IMR-90 (cell line): ENCODE data around the gene SH3RF2. TPM values are rescaled to one million over a fixed set of nuclear protein-coding genes. Genes with fewer than 3 reads are reported as not detected.

Experiments used
- ATAC-seq: fragments of 200-7000 bp; cut with Tn5 transposase; 2 replicates; pipeline ENCODE4 v1.9.1; 2020; ENCODE audit warnings: low read depth, mild to moderate bottlenecking, moderate library complexity
- BruUV-seq: library from RNA; stranded (reverse); fragments of 400-500 nt; replicated peaks from 2 replicates; lab custom pipeline; 2021; lab: Mats Ljungman, UMichigan
- CTCF ChIA-PET: fragments of 300-600 bp; formaldehyde crosslinking; extraction: SDS; loops from one replicate; lab custom pipeline; 2021; ENCODE audit warnings: antibody characterized with exemption; lab: Yijun Ruan, JAX
- POLR2A ChIA-PET: fragments of 300-600 bp; sonication (Branson Sonifier 250); formaldehyde crosslinking; loops from one replicate; lab custom pipeline; 2022; ENCODE audit warnings: antibody characterized with exemption; ENCODE audit not compliant: unreplicated experiment; lab: Charles Lee
- DNase-seq: peaks from one replicate; pipeline ENCODE4 v3.0.0; 2013
- H2AFZ ChIP-seq: replicated peaks from 2 replicates; pipeline ENCODE3; 2013; ENCODE audit warnings: low read length, mild to moderate bottlenecking; ENCODE audit not compliant: poor library complexity
- H2AK5ac ChIP-seq: 2 replicates; pipeline ENCODE4 v1.6.1; 2013; ENCODE audit warnings: low read depth, low read length, inconsistent platforms
- H2AK9ac ChIP-seq: replicated peaks from 2 replicates; pipeline ENCODE3; 2013; ENCODE audit warnings: mild to moderate bottlenecking, low read depth, low read length, moderate library complexity; ENCODE audit not compliant: poor library complexity
- H2BK120ac ChIP-seq: 2 replicates; pipeline ENCODE4 v1.6.1; 2013; ENCODE audit warnings: low read depth, low read length, inconsistent platforms
- H2BK15ac ChIP-seq: 3 replicates; pipeline ENCODE4 v1.6.1; 2013; ENCODE audit warnings: low read depth, low read length, inconsistent platforms
- H2BK20ac ChIP-seq: 2 replicates; pipeline ENCODE4 v1.6.1; 2013; ENCODE audit warnings: low read depth, mild to moderate bottlenecking, inconsistent platforms, low read length, moderate library complexity
- H2BK5ac ChIP-seq: 2 replicates; pipeline ENCODE4 v1.6.1; 2013; ENCODE audit warnings: mild to moderate bottlenecking, low read depth, low read length, inconsistent platforms; ENCODE audit not compliant: poor library complexity, severe bottlenecking
- H3K14ac ChIP-seq: replicated peaks from 2 replicates; pipeline ENCODE4 v1.6.1; 2013; ENCODE audit warnings: low read depth, low read length, inconsistent platforms
- H3K18ac ChIP-seq: 2 replicates; pipeline ENCODE4 v1.6.1; 2013; ENCODE audit warnings: low read depth, low read length, control low read depth
- H3K23ac ChIP-seq: 2 replicates; pipeline ENCODE4 v1.6.1; 2013; ENCODE audit warnings: low read depth, low read length, inconsistent platforms
- H3K27ac ChIP-seq: 2 replicates; pipeline ENCODE4 v1.5.1; 2013; ENCODE audit warnings: mild to moderate bottlenecking, control low read depth, low read length; ENCODE audit not compliant: insufficient read depth
- H3K27me3 ChIP-seq: 2 replicates; pipeline ENCODE4 v1.6.1; 2013; ENCODE audit warnings: low read length; ENCODE audit not compliant: control insufficient read depth, insufficient read depth
- H3K36me3 ChIP-seq: 2 replicates; pipeline ENCODE4 v1.6.1; 2013; ENCODE audit warnings: low read length, mixed read lengths; ENCODE audit not compliant: control insufficient read depth, insufficient read depth
- H3K4ac ChIP-seq: 2 replicates; pipeline ENCODE4 v1.6.1; 2013; ENCODE audit warnings: low read depth, low read length, inconsistent platforms
- H3K4me1 ChIP-seq: 2 replicates; pipeline ENCODE4 v1.6.1; 2013; ENCODE audit warnings: low read length, mixed read lengths; ENCODE audit not compliant: control insufficient read depth, insufficient read depth
- H3K4me2 ChIP-seq: 2 replicates; pipeline ENCODE4 v1.6.1; 2013; ENCODE audit warnings: low read depth, mild to moderate bottlenecking, control low read depth, low read length, moderate library complexity
- H3K4me3 ChIP-seq: 2 replicates; pipeline ENCODE4 v1.5.1; 2013; ENCODE audit warnings: low read depth, mild to moderate bottlenecking, control low read depth, low read length, moderate library complexity; ENCODE audit not compliant: insufficient read depth
- H3K56ac ChIP-seq: 2 replicates; pipeline ENCODE4 v1.6.1; 2013; ENCODE audit warnings: low read length, inconsistent platforms; ENCODE audit not compliant: insufficient read depth; ENCODE audit errors: extremely low read depth
- H3K79me1 ChIP-seq, 2 experiments: 2 replicates each; pipeline ENCODE4 v1.6.1; 2013; ENCODE audit warnings: low read length in 2 of 2, inconsistent platforms in 1 of 2, low read depth in 1 of 2
- H3K9ac ChIP-seq: 2 replicates; pipeline ENCODE4 v1.6.1; 2013; ENCODE audit warnings: low read depth, low read length, control low read depth
- H3K9me1 ChIP-seq: 2 replicates; pipeline ENCODE4 v1.6.1; 2013; ENCODE audit warnings: low read length, inconsistent platforms; ENCODE audit not compliant: insufficient read depth
- H3K9me3 ChIP-seq: 2 replicates; pipeline ENCODE4 v1.6.1; 2013; ENCODE audit warnings: low read length; ENCODE audit not compliant: control insufficient read depth, insufficient read depth
- H4K20me1 ChIP-seq: 2 replicates; pipeline ENCODE4 v1.6.1; 2013; ENCODE audit warnings: low read length, inconsistent platforms; ENCODE audit not compliant: insufficient read depth
- H4K5ac ChIP-seq: 2 replicates; pipeline ENCODE4 v1.6.1; 2013; ENCODE audit warnings: mild to moderate bottlenecking, low read depth, low read length, control low read depth
- H4K8ac ChIP-seq, 2 experiments: 2 replicates each; pipeline ENCODE4 v1.6.1; 2013; ENCODE audit warnings: low read depth in 2 of 2, low read length in 2 of 2, control low read depth in 1 of 2, inconsistent platforms in 1 of 2
- H4K91ac ChIP-seq: 2 replicates; pipeline ENCODE4 v1.6.1; 2013; ENCODE audit warnings: low read depth, low read length, inconsistent platforms; ENCODE audit not compliant: insufficient read depth
- BHLHE40 ChIP-seq: fragments of 150-350 bp; IDR thresholded peaks from 2 replicates; pipeline ENCODE4 v1.6.1; 2016; ENCODE audit warnings: mild to moderate bottlenecking, low read depth, low read length
- CEBPB ChIP-seq: IDR thresholded peaks from 2 replicates; pipeline ENCODE4 v1.6.1; 2012; ENCODE audit warnings: low read depth, low read length, improper control_type of control experiment
- CHD1 ChIP-seq: IDR thresholded peaks from 2 replicates; pipeline ENCODE4 v1.6.1; 2012; ENCODE audit warnings: low read depth, low read length, improper control_type of control experiment
- CTCF ChIP-seq: conservative IDR thresholded peaks from 2 replicates; pipeline ENCODE4 v1.5.1; 2012; ENCODE audit warnings: mild to moderate bottlenecking, low read depth, low read length, improper control_type of control experiment
- ELK1 ChIP-seq: fragments of 150-350 bp; IDR thresholded peaks from 2 replicates; pipeline ENCODE4 v1.6.1; 2016; ENCODE audit warnings: low read depth, mild to moderate bottlenecking, low read length, moderate library complexity, borderline replicate concordance
- FOS ChIP-seq: fragments of 150-350 bp; IDR thresholded peaks from 2 replicates; pipeline ENCODE4 v1.6.1; 2016; ENCODE audit warnings: low read depth, low read length
- MAFK ChIP-seq: IDR thresholded peaks from 2 replicates; pipeline ENCODE4 v1.6.1; 2012; ENCODE audit warnings: low read depth, low read length, improper control_type of control experiment
- MAZ ChIP-seq: IDR thresholded peaks from 2 replicates; pipeline ENCODE4 v1.6.1; 2012; ENCODE audit warnings: low read depth, mild to moderate bottlenecking, low read length, improper control_type of control experiment, moderate library complexity, borderline replicate concordance
- MXI1 ChIP-seq: IDR thresholded peaks from 2 replicates; pipeline ENCODE4 v1.6.1; 2012; ENCODE audit warnings: low read depth, mild to moderate bottlenecking, low read length, moderate library complexity, borderline replicate concordance
- NFE2L2 ChIP-seq: fragments of 150-350 bp; IDR thresholded peaks from 2 replicates; pipeline ENCODE4 v1.6.1; 2016; ENCODE audit warnings: low read depth, mild to moderate bottlenecking, low read length
- POLR2A ChIP-seq: IDR thresholded peaks from 2 replicates; pipeline ENCODE4 v1.6.1; 2012; ENCODE audit warnings: mild to moderate bottlenecking, low read depth, low read length
- RAD21 ChIP-seq: IDR thresholded peaks from 2 replicates; pipeline ENCODE4 v1.6.1; 2012; ENCODE audit warnings: low read length, improper control_type of control experiment
- RCOR1 ChIP-seq: IDR thresholded peaks from 2 replicates; pipeline ENCODE4 v1.6.1; 2012; ENCODE audit warnings: mild to moderate bottlenecking, low read length, improper control_type of control experiment; ENCODE audit not compliant: insufficient replicate concordance
- RFX5 ChIP-seq: IDR thresholded peaks from 2 replicates; pipeline ENCODE4 v1.8.0; 2012; ENCODE audit warnings: low read depth, mild to moderate bottlenecking, low read length, moderate library complexity
- SMC3 ChIP-seq: fragments of 150-350 bp; IDR thresholded peaks from 2 replicates; pipeline ENCODE4 v1.6.1; 2016; ENCODE audit warnings: low read depth, mild to moderate bottlenecking, antibody characterized with exemption, low read length, moderate library complexity
- USF2 ChIP-seq: fragments of 150-350 bp; IDR thresholded peaks from 2 replicates; pipeline ENCODE4 v1.6.1; 2017; ENCODE audit warnings: mild to moderate bottlenecking, antibody characterized with exemption, low read length, low read depth
- WGBS, 2 experiments: methylation state at CpG; one replicate each; pipeline versions ENCODE4 v1.1.5 to v1.1.7; 2013; ENCODE audit warnings: missing lambda C conversion rate in 2 of 2; ENCODE audit not compliant: insufficient read length in 1 of 2; ENCODE audit errors: extremely low coverage in 2 of 2; 5-methylcytosine and 5-hydroxymethylcytosine counted together
- dilution Hi-C: fragments of 300-500 bp; cut with HindIII; formaldehyde crosslinking; loops from one replicate; pipeline ENCODE4 v1.14.3; 2018; ENCODE audit warnings: low sequenced_read_pairs; ENCODE audit not compliant: unreplicated experiment
- in situ Hi-C: fragments of 300-500 bp; cut with MboI; formaldehyde crosslinking; loops from 3 replicates; pipeline ENCODE4 v1.14.3; 2019; ENCODE audit warnings: low sequenced_read_pairs, inconsistent platforms, mixed read lengths
- intact Hi-C: fragments of 100-400 bp; cut with micrococcal nuclease; formaldehyde crosslinking; loops from 2 replicates; pipeline ENCODE4 v1.10.0; 2022
- polyA plus RNA-seq, 3 experiments: library from polyadenylated mRNA; depleted of rRNA; stranded (reverse); fragments of >200 nt; gene quantifications; 2 replicates each; pipeline ENCODE4 v1.2.3, GENCODE V29; 2012; ENCODE audit warnings: low replicate concordance in 1 of 3
- total RNA-seq: library from RNA; depleted of rRNA; stranded (reverse); fragments of >200 nt; gene quantifications from 2 replicates; pipeline ENCODE4 v1.2.3, GENCODE V29; 2012

SH3RF2 gene
- total and polyA plus RNA-seq, 2 of the 4 experiments (the other 2 are of a cell fraction): 1.3 to 1.7 TPM

GRCh38 chr5:145924849-145925248, 11.5 kb upstream of the SH3RF2 start:
- CTCF ChIA-PET: interaction anchor here (0.8 to 1.0 kb wide), 2 partner anchors 37 to 116 kb away, joined by 4 read pairs; no protein-coding TSS in a partner anchor
- peak overlapping the region; percentile 84 for H2BK120ac ChIP-seq
- no peak overlapping the region; the same call in 1 of the 2 replicates for H3K56ac ChIP-seq
- no peak overlapping the region for H3K27ac ChIP-seq
- DNase-seq (no peak), ATAC-seq (peak; percentile 31; the same call in 1 of the 2 replicates)
- H2BK20ac ChIP-seq: peak overlapping the region; percentile 93
- H4K20me1 ChIP-seq: no peaks in the 10 kb centered on the region
- no peak overlapping the region for H3K4me3 ChIP-seq
- BruUV-seq: no TSS peak
- no peak overlapping the region for H2AFZ ChIP-seq
- H3K4me2 ChIP-seq: peak overlapping the region; percentile 15; the same call in 1 of the 2 replicates
- in situ Hi-C loops: no loop called here
- H2BK15ac ChIP-seq: peak overlapping the region; percentile 46; the same call in 1 of the 3 replicates
- peak overlapping the region; percentile 74 for H2BK5ac ChIP-seq
- H3K9me3 ChIP-seq: no peaks in the 10 kb centered on the region
- no peaks in the 10 kb centered on the region for H3K36me3 ChIP-seq
- TF ChIP-seq NFE2L2: no peak
- no peak for TF ChIP-seq SMC3
- TF ChIP-seq BHLHE40: no peak
- TF ChIP-seq CEBPB: no peak
- no peak for TF ChIP-seq USF2
- no peak for TF ChIP-seq RAD21
- no peak for TF ChIP-seq MXI1
- TF ChIP-seq RCOR1: no peak
- no peak for TF ChIP-seq MAZ
- no peak for TF ChIP-seq CHD1
- TF ChIP-seq MAFK: no peak
- no peak for TF ChIP-seq POLR2A
- no peak for TF ChIP-seq ELK1
- no peak for TF ChIP-seq CTCF
- no peak for TF ChIP-seq FOS
- TF ChIP-seq RFX5: no peak
- no peak overlapping the region for H3K9ac ChIP-seq
- POLR2A ChIA-PET: no interaction called here
- H3K4ac ChIP-seq: peak overlapping the region; percentile 55; the same call in 1 of the 2 replicates
- no peaks in the 10 kb centered on the region; the same call in 1 of the 2 replicates for H3K9me1 ChIP-seq
- peak overlapping the region; percentile 76 for H3K14ac ChIP-seq
- peak overlapping the region; percentile 20; the same call in 1 of the 2 replicates for H4K91ac ChIP-seq
- WGBS, 2 experiments: no CpG with 5 or more reads among the region's 1 CpG
- peak overlapping the region; percentile 16 to 62; a peak in 3 of 4 replicates for H4K8ac ChIP-seq
- no peaks in the 10 kb centered on the region for H3K79me1 ChIP-seq
- intact Hi-C loops: loop anchor here (1.0 kb wide), 1 partner anchor 69 kb away; no protein-coding TSS in a partner anchor
- peak overlapping the region; percentile 81; the same call in 1 of the 2 replicates for H3K18ac ChIP-seq
- H2AK5ac ChIP-seq: no peak overlapping the region
- H4K5ac ChIP-seq: peak overlapping the region; percentile 77; the same call in 1 of the 2 replicates
- dilution Hi-C loops: no loop called here
- no peak overlapping the region; the same call in 1 of the 2 replicates for H3K23ac ChIP-seq
- H3K27me3 ChIP-seq: no peaks in the 10 kb centered on the region
- no peak overlapping the region for H2AK9ac ChIP-seq
- H3K4me1 ChIP-seq: peaks cover 12% of the 10 kb centered on the region
